ENCODE measurements around the gene PCCA. TPM values are rescaled to one million over a fixed set of nuclear protein-coding genes. Genes with fewer than 3 reads are reported as not detected.

Gene PCCA
- total and polyA plus RNA-seq, 2 of the 13 experiments (the other 11 are each of a cell fraction or from before 2014, with no cell fraction given): 15.0 to 32.2 TPM

DNA sequence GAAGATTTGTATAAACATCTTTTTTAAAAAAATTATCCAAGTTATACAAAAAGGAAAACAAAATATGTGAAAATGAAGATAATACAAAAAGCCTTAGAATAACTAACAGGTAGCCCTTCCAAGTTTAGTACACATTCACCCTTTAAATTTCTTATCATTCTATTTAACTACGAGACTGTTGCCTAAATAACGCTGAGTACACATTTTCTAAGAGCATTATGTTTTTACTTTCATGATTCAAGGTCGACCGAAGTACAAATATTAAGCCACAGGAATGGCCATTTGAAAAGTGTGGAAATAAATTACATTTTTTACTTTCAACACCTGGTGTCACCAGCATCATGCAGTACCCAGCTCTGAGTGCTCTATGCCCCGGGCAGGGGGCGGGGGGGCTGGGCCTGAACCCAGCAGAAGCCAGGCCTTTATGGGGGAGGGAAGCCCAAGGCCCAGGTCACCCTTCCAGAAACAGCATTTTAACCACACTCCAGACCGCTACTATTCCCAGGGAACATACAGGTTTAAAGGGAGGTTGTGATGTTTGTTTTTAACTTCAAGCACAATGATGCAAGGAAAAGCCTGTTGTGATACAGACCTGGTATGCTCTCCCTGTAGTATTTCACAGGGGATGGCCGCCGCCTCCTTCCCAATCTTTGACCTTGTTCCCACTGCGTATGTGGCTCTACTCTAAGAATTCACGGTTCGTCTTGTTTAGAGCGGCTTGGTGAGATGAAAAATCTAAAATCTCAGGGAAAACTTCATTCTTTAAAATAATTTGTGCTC is 475.7 kb downstream of the PCCA start (continued):
- TF ChIP-seq, protein P1, sequence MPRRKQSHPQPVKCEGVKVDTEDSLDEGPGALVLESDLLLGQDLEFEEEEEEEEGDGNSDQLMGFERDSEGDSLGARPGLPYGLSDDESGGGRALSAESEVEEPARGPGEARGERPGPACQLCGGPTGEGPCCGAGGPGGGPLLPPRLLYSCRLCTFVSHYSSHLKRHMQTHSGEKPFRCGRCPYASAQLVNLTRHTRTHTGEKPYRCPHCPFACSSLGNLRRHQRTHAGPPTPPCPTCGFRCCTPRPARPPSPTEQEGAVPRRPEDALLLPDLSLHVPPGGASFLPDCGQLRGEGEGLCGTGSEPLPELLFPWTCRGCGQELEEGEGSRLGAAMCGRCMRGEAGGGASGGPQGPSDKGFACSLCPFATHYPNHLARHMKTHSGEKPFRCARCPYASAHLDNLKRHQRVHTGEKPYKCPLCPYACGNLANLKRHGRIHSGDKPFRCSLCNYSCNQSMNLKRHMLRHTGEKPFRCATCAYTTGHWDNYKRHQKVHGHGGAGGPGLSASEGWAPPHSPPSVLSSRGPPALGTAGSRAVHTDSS (CRISPR knock-in tag; conservative IDR thresholded peaks at IDR 0.05): no peak
- TF ChIP-seq SATB2 (CRISPR knock-in tag; IDR thresholded peaks at IDR 0.05) (no peak), KMT2A (CRISPR knock-in tag; IDR thresholded peaks at IDR 0.05) (no peak), MAFK (conservative IDR thresholded peaks at IDR 0.05 in 1 of 2, IDR thresholded peaks at IDR 0.05 in 1 of 2; ENCODE audit: low read length in 2 of 2) (peak; percentile 93 to 95), MAFF (IDR thresholded peaks at IDR 0.05; ENCODE audit: low read depth, low read length) (peak; percentile 93), FOXC1 (CRISPR knock-in tag; IDR thresholded peaks at IDR 0.05; ENCODE audit: borderline replicate concordance) (no peak)
- TF ChIP-seq, protein P2, sequence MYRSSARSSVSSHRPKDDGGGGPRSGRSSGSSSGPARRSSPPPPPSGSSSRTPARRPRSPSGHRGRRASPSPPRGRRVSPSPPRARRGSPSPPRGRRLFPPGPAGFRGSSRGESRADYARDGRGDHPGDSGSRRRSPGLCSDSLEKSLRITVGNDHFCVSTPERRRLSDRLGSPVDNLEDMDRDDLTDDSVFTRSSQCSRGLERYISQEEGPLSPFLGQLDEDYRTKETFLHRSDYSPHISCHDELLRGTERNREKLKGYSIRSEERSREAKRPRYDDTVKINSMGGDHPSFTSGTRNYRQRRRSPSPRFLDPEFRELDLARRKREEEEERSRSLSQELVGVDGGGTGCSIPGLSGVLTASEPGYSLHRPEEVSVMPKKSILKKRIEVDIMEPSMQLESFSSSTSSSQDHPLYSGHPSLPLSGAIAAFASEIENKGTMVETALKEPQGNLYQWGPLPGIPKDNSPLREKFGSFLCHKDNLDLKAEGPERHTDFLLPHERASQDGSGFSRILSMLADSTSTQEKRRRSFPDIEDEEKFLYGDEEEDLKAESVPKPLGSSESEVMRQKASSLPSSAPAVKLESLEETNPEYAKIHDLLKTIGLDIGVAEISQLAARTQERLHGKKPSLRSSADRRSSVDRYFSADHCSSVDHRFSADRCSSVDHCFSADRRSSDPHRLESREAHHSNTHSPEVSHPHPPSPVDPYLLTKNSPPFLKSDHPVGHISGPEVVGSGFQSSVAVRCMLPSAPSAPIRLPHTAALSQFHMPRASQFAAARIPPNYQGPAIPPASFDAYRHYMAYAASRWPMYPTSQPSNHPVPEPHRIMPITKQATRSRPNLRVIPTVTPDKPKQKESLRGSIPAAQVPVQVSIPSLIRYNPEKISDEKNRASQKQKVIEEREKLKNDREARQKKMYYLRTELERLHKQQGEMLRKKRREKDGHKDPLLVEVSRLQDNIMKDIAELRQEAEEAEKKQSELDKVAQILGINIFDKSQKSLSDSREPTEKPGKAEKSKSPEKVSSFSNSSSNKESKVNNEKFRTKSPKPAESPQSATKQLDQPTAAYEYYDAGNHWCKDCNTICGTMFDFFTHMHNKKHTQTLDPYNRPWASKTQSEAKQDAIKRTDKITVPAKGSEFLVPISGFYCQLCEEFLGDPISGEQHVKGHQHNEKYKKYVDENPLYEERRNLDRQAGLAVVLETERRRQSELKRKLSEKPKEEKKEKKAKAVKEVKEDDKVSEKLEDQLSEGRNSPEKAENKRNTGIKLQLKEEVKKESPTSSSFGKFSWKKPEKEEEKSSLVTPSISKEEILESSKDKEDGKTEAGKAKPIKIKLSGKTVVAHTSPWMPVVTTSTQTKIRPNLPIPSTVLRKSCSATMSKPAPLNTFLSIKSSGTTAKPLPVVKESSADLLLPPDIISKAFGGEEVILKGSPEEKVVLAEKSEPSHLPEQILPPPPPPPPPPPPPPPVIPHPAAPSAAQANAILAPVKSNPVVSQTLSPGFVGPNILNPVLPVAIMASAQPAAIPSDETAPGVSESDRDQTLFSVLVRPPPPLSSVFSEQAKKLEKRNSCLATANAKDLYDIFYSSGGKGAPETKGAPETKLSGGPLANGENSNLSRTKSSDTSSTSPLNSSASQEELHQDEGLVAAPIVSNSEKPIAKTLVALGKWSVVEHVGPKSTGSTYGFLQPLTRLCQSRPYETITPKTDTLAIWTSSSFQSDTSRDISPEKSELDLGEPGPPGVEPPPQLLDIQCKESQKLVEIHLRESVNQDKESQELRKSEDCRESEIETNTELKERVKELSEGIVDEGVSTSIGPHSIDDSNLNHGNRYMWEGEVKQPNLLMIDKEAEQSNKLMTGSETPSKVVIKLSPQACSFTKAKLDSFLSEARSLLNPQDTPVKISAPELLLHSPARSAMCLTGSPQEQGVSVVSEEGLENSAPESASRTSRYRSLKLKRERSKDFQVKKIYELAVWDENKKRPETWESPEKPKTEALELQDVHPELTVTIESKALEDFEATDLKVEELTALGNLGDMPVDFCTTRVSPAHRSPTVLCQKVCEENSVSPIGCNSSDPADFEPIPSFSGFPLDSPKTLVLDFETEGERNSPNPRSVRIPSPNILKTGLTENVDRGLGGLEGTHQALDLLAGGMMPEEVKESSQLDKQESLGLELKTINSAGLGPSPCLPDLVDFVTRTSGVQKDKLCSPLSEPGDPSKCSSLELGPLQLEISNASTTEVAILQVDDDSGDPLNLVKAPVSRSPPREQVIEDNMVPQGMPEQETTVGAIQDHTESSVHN (CRISPR knock-in tag; IDR thresholded peaks at IDR 0.05): no peak
- TF ChIP-seq, protein P3, sequence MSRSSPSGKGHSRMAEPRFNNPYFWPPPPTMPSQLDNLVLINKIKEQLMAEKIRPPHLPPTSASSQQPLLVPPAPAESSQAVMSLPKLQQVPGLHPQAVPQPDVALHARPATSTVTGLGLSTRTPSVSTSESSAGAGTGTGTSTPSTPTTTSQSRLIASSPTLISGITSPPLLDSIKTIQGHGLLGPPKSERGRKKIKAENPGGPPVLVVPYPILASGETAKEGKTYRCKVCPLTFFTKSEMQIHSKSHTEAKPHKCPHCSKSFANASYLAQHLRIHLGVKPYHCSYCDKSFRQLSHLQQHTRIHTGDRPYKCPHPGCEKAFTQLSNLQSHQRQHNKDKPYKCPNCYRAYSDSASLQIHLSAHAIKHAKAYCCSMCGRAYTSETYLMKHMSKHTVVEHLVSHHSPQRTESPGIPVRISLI (CRISPR knock-in tag; IDR thresholded peaks at IDR 0.05; ENCODE audit: borderline replicate concordance): no peak
- TF ChIP-seq, protein P4, sequence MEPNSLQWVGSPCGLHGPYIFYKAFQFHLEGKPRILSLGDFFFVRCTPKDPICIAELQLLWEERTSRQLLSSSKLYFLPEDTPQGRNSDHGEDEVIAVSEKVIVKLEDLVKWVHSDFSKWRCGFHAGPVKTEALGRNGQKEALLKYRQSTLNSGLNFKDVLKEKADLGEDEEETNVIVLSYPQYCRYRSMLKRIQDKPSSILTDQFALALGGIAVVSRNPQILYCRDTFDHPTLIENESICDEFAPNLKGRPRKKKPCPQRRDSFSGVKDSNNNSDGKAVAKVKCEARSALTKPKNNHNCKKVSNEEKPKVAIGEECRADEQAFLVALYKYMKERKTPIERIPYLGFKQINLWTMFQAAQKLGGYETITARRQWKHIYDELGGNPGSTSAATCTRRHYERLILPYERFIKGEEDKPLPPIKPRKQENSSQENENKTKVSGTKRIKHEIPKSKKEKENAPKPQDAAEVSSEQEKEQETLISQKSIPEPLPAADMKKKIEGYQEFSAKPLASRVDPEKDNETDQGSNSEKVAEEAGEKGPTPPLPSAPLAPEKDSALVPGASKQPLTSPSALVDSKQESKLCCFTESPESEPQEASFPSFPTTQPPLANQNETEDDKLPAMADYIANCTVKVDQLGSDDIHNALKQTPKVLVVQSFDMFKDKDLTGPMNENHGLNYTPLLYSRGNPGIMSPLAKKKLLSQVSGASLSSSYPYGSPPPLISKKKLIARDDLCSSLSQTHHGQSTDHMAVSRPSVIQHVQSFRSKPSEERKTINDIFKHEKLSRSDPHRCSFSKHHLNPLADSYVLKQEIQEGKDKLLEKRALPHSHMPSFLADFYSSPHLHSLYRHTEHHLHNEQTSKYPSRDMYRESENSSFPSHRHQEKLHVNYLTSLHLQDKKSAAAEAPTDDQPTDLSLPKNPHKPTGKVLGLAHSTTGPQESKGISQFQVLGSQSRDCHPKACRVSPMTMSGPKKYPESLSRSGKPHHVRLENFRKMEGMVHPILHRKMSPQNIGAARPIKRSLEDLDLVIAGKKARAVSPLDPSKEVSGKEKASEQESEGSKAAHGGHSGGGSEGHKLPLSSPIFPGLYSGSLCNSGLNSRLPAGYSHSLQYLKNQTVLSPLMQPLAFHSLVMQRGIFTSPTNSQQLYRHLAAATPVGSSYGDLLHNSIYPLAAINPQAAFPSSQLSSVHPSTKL (CRISPR knock-in tag; IDR thresholded peaks at IDR 0.05): peak; percentile 25; the same call in 1 of the 2 replicates
- TF ChIP-seq, protein P5, sequence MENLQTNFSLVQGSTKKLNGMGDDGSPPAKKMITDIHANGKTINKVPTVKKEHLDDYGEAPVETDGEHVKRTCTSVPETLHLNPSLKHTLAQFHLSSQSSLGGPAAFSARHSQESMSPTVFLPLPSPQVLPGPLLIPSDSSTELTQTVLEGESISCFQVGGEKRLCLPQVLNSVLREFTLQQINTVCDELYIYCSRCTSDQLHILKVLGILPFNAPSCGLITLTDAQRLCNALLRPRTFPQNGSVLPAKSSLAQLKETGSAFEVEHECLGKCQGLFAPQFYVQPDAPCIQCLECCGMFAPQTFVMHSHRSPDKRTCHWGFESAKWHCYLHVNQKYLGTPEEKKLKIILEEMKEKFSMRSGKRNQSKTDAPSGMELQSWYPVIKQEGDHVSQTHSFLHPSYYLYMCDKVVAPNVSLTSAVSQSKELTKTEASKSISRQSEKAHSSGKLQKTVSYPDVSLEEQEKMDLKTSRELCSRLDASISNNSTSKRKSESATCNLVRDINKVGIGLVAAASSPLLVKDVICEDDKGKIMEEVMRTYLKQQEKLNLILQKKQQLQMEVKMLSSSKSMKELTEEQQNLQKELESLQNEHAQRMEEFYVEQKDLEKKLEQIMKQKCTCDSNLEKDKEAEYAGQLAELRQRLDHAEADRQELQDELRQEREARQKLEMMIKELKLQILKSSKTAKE (CRISPR knock-in tag; IDR thresholded peaks at IDR 0.05; ENCODE audit: borderline replicate concordance): no peak
